ENCODE data around the gene TOMM6.
A peak's percentile ranks its signal among the peaks of the same experiment; 100 is the strongest.

The TOMM6 gene

DNA sequence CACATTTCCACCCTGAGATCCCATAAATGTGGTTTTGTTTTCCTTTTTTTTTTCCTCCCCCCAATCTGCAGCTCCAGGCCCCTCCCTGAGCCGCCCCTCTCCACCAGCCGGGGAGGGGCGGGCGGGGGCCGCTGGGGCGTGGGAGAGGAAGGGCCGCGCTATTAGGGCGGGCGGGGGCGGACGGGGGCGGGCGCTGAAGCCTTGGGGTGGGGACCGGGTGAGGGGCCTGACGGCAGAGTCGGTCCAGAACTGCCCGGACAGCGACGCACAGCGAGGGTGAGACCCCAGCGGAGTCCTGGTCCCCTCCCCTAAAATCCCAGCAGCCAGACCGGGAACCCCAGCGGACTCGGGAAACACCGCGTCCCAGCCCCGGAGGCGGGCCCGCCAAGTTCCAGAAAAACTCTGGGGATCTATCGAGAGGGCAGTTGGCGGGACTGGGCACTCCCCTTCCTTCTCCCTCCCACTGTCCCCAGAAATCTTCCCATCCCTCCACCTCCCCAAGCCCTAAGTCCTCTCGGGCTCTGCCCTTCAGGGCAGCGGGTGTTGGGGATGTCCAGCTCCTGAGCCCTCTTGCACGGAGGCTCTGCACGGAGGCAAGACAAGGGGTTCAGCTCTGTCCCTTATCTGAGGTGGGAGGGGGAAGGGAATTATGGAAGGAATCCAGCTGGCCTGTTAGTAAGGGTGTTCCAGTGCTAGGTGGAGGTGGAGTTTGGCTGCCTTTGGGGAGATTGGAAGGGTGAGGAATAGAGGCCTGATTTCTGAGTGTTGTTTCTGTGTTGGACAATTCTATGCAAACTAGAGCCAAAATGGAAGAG, 6.7 kb upstream of the TOMM6 start, which contains the start of gene PRICKLE4:
TSS of gene PRICKLE4 (plus strand) at position 232 of the 815 bp plus-strand sequence. CDS start 2,692 bp downstream, outside the sequence.
- Histone ChIP-seq H3K4me1 (ENCODE audit: insufficient read depth, low read length) (peaks cover 14% of the 10 kb centered on the region; the same call in 1 of the 2 replicates), H3K27ac (ENCODE audit: low read length) (no peak within 1 kb of the TSS), H3K9ac (ENCODE audit: low read depth, low read length) (peak within 1 kb of the TSS; percentile 62; the same call in 1 of the 2 replicates), H3K36me3 (ENCODE audit: insufficient read depth, low read depth, low read length) (0 out of 2 replicates have a peak, but pooled peaks cover 7% of the 10 kb centered on the region), H3K4me3 (ENCODE audit: low read length) (peak within 1 kb of the TSS; percentile 86), H3K9me3 (ENCODE audit: insufficient read depth, low read depth, low read length) (no peaks in the 10 kb centered on the region), H3K27me3 (ENCODE audit: insufficient read depth, low read length) (peaks cover 48% of the 10 kb centered on the region)

DNA sequence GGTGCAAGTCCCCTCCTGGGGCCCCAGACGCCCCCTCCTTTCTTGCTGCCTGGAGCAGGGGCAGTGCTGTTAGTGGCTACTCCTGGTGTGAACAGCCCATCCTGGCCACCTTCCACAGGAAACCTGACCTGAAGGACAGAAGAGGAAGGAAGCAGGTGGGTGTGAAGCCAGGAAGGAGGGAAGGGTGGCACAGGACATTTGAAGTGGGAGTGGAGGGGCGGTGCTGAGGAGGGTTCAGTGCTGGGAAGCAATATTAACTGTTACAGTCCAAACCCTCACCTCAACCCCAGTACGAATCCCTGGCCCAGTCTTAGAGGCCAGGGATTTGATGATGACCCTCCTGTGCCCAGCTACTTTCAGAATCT, 6.1 kb upstream of the TOMM6 start:
- Histone ChIP-seq H3K27ac (ENCODE audit: low read length) (no peak overlapping the region), H3K4me3 (ENCODE audit: low read length) (peak overlapping the region; percentile 86; the same call in 1 of the 2 replicates), H3K9ac (ENCODE audit: low read depth, low read length) (peak overlapping the region; percentile 60; the same call in 1 of the 2 replicates), H3K36me3 (ENCODE audit: insufficient read depth, low read depth, low read length) (0 out of 2 replicates have a peak, but pooled peaks cover 7% of the 10 kb centered on the region), H3K4me1 (ENCODE audit: insufficient read depth, low read length) (peaks cover 14% of the 10 kb centered on the region; the same call in 1 of the 2 replicates), H3K9me3 (ENCODE audit: insufficient read depth, low read depth, low read length) (no peaks in the 10 kb centered on the region), H3K27me3 (ENCODE audit: insufficient read depth, low read length) (peaks cover 52% of the 10 kb centered on the region)

DNA sequence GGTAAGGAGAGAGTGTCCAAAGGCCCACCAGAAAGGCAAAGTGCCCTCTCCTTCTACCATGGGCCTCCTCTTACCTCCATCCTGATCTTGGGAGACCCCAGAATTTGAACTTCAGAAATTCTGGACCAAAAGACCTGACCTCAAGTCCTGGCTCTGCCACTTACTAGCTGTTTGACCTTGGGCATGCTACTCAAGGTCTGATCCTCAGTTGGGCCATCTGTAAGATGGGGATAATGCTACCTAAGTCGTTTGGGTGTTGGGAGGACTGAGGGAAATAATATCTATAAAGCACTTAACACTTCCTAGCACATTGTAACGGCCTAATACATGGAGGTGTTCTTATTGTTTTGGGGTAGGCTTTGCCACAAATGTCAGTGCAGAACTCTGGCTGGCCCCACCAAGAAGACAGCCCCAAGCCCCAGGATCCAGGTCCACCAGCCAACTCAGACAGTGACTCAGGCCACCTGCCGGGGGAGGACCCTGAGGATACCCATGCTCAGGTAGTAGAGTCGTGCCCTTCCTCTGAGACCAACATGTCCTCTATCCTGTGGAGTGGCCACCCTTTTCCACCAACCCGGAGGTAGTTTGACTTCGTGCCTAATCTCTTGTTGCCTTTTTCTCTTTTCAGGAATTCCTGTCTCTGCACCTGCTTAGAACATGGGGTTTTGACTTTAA, 4.3 kb upstream of the TOMM6 start:
- H3K9ac ChIP-seq (ENCODE audit: low read depth, low read length), result no peak overlapping the region
- no peaks in the 10 kb centered on the region for H3K36me3 ChIP-seq (ENCODE audit: insufficient read depth, low read depth, low read length)
- H3K27me3 ChIP-seq (ENCODE audit: insufficient read depth, low read length), result peaks cover 52% of the 10 kb centered on the region
- H3K27ac ChIP-seq (ENCODE audit: low read length), result no peak overlapping the region
- H3K4me1 ChIP-seq (ENCODE audit: insufficient read depth, low read length), result peaks cover 14% of the 10 kb centered on the region; the same call in 1 of the 2 replicates
- no peaks in the 10 kb centered on the region for H3K9me3 ChIP-seq (ENCODE audit: insufficient read depth, low read depth, low read length)
- H3K4me3 ChIP-seq (ENCODE audit: low read length), result no peak overlapping the region

DNA sequence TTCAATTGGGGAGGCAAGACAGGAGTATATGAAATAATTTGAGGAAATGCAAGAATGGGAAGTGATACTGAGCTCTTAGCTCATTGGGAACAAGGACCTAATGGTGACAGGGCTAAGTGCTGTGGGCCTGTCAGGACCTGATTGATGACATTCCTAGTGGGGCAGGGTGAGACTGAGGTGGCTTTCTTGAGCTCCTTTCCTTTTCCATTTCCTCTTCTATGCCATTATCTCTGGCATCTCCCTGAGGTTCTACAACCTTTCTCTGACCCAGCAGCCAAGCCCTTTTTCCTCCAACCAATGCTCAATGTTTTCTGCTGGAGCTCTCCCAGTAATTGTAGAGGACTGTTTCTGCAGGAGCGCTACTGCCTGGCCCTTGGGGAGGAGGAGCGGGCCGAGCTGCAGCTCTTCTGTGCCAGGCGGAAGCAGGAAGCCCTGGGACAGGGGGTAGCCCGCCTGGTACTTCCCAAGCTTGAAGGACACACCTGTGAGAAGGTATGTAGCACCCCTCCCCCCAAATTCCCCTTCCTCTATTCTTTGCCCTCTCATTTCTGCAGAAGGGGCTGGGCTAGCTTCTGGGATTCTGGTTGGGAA, 2.8 kb upstream of the TOMM6 start:
- H3K4me3 ChIP-seq (ENCODE audit: low read length), result no peak overlapping the region
- H3K27ac ChIP-seq (ENCODE audit: low read length), result no peak overlapping the region
- H3K36me3 ChIP-seq (ENCODE audit: insufficient read depth, low read depth, low read length), result peaks cover 9% of the 10 kb centered on the region
- H3K9me3 ChIP-seq (ENCODE audit: insufficient read depth, low read depth, low read length), result no peaks in the 10 kb centered on the region
- peaks cover 9% of the 10 kb centered on the region; the same call in 1 of the 2 replicates for H3K4me1 ChIP-seq (ENCODE audit: insufficient read depth, low read length)
- peaks cover 52% of the 10 kb centered on the region for H3K27me3 ChIP-seq (ENCODE audit: insufficient read depth, low read length)
- H3K9ac ChIP-seq (ENCODE audit: low read depth, low read length), result no peak overlapping the region

DNA sequence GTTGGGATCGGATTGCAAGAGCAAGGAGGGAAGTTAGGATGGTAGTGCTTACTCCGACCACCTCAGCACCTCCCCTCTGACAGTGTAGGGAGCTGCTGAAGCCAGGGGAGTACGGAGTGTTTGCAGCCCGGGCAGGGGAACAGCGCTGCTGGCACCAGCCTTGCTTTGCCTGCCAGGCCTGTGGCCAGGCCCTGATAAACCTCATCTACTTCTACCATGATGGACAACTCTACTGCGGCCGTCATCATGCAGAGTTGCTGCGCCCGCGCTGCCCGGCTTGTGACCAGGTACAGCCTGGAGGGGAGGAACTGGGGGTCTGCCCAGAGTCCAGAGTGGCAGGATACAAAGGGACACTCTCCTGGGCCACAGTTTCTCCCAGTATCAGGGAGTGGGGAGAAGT, 2.2 kb upstream of the TOMM6 start:
- Histone ChIP-seq H3K4me1 (ENCODE audit: insufficient read depth, low read length) (peaks cover 9% of the 10 kb centered on the region; the same call in 1 of the 2 replicates), H3K36me3 (ENCODE audit: insufficient read depth, low read depth, low read length) (peaks cover 15% of the 10 kb centered on the region), H3K9me3 (ENCODE audit: insufficient read depth, low read depth, low read length) (no peaks in the 10 kb centered on the region), H3K4me3 (ENCODE audit: low read length) (no peak overlapping the region), H3K27me3 (ENCODE audit: insufficient read depth, low read length) (peaks cover 52% of the 10 kb centered on the region), H3K9ac (ENCODE audit: low read depth, low read length) (no peak overlapping the region), H3K27ac (ENCODE audit: low read length) (no peak overlapping the region)

DNA sequence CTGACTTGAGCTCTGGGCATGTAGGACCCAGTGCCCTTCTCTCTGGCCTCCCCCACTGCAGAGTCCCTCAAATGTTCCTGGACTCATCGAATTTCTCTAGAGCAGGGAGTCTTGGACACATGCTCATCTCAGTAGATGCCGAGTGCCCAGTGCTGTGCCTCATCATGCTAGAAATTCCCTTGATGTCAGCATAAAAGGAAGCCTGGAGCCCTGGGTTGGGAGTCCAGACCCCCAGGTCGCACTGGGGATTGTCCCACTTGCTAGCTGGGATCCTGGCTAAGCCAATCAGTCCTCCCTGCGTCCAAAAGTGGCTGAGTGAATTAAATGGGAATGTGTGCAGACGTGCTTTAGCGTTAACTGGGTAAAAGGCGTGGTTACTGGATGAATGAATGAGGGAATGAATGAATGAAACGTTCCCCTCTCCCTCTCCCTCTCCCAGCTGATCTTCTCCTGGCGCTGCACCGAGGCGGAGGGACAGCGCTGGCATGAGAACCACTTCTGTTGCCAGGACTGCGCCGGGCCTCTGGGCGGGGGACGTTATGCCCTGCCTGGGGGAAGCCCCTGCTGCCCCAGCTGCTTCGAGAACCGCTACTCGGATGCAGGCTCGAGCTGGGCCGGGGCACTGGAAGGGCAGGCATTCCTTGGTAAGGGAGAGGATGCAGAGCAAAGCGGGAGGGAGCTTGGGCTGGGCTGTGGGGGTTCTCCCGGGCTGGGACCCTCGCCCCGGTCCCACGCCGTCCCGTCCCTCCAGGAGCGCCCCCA, 1.6 kb upstream of the TOMM6 start:
- Histone ChIP-seq H3K9me3 (ENCODE audit: insufficient read depth, low read depth, low read length) (no peaks in the 10 kb centered on the region), H3K27ac (ENCODE audit: low read length) (no peak overlapping the region), H3K27me3 (ENCODE audit: insufficient read depth, low read length) (peaks cover 51% of the 10 kb centered on the region), H3K4me1 (ENCODE audit: insufficient read depth, low read length) (peaks cover 9% of the 10 kb centered on the region; the same call in 1 of the 2 replicates), H3K4me3 (ENCODE audit: low read length) (peak overlapping the region; percentile 97), H3K36me3 (ENCODE audit: insufficient read depth, low read depth, low read length) (peaks cover 21% of the 10 kb centered on the region), H3K9ac (ENCODE audit: low read depth, low read length) (peak overlapping the region; percentile 56; the same call in 1 of the 2 replicates)

DNA sequence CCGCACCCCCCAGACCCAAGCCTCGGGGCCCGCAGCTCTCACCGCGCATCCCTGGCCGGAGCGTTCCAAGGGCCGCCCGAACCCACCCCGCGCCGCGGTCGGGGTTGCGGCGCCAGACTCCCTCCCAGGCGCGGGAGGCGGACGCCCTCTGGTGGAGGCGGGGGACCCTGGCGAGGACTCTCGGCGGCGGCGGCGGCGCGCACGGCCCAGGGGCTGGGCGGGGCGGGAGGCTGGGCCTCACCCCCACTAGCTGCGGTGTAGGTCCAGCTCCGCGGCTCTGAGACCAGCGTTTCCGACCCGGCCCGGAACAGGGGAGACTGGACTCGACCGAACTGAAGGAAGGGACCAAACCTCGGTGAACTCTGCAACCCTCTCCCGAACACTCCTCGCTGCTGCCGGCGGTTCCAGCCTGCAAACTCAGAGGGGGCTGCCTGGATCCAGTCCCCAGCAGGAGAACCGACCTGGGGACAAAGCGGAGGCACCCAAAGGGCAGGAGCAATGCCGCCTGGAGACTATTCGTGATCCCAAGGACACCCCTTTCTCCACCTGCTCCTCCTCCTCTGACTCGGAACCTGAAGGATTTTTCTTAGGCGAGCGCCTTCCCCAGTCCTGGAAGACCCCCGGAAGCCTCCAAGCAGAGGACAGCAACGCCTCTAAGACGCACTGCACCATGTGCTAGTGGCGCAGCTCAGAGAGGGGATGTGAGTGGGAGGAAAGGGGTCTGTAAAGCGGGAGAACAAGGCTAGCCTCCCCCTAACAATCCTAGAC, 859 bp upstream of the TOMM6 start:
- H3K4me1 ChIP-seq (ENCODE audit: insufficient read depth, low read length), result 0 out of 2 replicates have a peak, but pooled peaks cover 3% of the 10 kb centered on the region
- peaks cover 29% of the 10 kb centered on the region for H3K36me3 ChIP-seq (ENCODE audit: insufficient read depth, low read depth, low read length)
- H3K9ac ChIP-seq (ENCODE audit: low read depth, low read length), result peak overlapping the region; percentile 98
- no peaks in the 10 kb centered on the region for H3K9me3 ChIP-seq (ENCODE audit: insufficient read depth, low read depth, low read length)
- H3K27me3 ChIP-seq (ENCODE audit: insufficient read depth, low read length), result peaks cover 43% of the 10 kb centered on the region
- H3K4me3 ChIP-seq (ENCODE audit: low read length), result peak overlapping the region; percentile 97
- no peak overlapping the region for H3K27ac ChIP-seq (ENCODE audit: low read length)

DNA sequence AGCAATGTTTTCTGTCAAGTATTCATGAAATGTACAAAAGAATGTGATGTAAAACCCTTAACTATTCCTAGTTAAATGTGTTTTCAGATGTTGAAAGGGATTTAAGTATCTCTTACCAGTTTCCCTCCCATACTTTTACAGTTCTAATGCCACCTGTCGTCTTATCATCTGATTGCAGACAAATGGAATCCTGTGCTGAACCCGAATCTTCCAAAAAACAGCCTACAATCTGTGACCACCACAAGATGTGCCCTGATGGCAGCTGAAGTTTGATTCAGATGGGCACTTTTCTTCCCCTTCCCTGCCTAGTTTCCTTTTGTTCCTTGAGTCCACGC, 1.9 kb downstream of the TOMM6 start:
- Histone ChIP-seq H3K4me1 (ENCODE audit: insufficient read depth, low read length) (0 out of 2 replicates have a peak, but pooled peaks cover 3% of the 10 kb centered on the region), H3K9ac (ENCODE audit: low read depth, low read length) (no peak overlapping the region), H3K4me3 (ENCODE audit: low read length) (no peak overlapping the region), H3K9me3 (ENCODE audit: insufficient read depth, low read depth, low read length) (no peaks in the 10 kb centered on the region), H3K27ac (ENCODE audit: low read length) (no peak overlapping the region), H3K27me3 (ENCODE audit: insufficient read depth, low read length) (peaks cover 18% of the 10 kb centered on the region), H3K36me3 (ENCODE audit: insufficient read depth, low read depth, low read length) (peaks cover 39% of the 10 kb centered on the region)

DNA sequence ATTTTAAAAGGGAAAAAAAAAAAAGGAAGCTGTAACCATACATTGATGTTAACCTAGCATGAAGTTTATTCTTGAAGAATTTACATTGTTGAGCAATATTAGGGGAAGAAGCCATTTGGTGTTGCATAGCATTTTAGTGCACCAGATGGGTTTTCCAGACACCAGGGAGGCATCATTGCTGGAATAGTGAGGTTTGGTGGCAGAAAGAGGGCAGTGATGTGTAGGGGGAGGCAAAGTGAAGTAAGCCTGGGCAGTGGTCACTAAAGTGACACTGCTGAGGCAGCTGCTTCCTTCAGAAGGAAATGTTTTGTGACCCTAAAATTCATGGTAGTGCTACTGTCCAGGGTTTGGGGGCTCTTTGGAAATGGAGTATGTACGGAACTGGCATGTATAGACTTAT, 2.6 kb downstream of the TOMM6 start:
- Histone ChIP-seq H3K9me3 (ENCODE audit: insufficient read depth, low read depth, low read length) (no peaks in the 10 kb centered on the region), H3K36me3 (ENCODE audit: insufficient read depth, low read depth, low read length) (peaks cover 43% of the 10 kb centered on the region), H3K4me1 (ENCODE audit: insufficient read depth, low read length) (0 out of 2 replicates have a peak, but pooled peaks cover 3% of the 10 kb centered on the region), H3K27ac (ENCODE audit: low read length) (no peak overlapping the region), H3K9ac (ENCODE audit: low read depth, low read length) (no peak overlapping the region), H3K27me3 (ENCODE audit: insufficient read depth, low read length) (peaks cover 11% of the 10 kb centered on the region), H3K4me3 (ENCODE audit: low read length) (no peak overlapping the region)

DNA sequence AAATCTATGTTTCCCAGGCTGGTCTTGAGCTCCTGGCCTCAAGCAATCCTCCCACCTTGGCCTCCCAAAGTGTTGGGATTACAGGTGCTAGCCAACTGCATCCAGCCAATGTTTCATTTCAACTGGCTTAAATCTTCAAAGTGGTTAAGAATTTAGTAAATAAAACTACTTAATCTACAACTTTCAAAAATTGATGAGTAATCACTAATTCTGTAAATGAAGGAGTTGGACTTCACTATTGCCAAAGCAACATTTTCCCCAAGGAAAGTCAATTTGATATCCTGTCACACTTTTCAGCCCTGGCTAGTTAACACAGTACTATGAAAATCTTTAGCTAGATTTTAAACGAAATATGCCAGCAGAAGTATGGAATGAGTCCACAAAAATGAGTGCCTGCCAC, 3.8 kb downstream of the TOMM6 start:
- Histone ChIP-seq H3K4me3 (ENCODE audit: low read length) (no peak overlapping the region), H3K9ac (ENCODE audit: low read depth, low read length) (no peak overlapping the region), H3K27me3 (ENCODE audit: insufficient read depth, low read length) (no peaks in the 10 kb centered on the region), H3K27ac (ENCODE audit: low read length) (no peak overlapping the region), H3K36me3 (ENCODE audit: insufficient read depth, low read depth, low read length) (peaks cover 55% of the 10 kb centered on the region), H3K9me3 (ENCODE audit: insufficient read depth, low read depth, low read length) (no peaks in the 10 kb centered on the region), H3K4me1 (ENCODE audit: insufficient read depth, low read length) (no peaks in the 10 kb centered on the region)

All from iPS-20b (cell line).